ENCODE data around the gene ABHD14A.

The ABHD14A gene

DNA sequence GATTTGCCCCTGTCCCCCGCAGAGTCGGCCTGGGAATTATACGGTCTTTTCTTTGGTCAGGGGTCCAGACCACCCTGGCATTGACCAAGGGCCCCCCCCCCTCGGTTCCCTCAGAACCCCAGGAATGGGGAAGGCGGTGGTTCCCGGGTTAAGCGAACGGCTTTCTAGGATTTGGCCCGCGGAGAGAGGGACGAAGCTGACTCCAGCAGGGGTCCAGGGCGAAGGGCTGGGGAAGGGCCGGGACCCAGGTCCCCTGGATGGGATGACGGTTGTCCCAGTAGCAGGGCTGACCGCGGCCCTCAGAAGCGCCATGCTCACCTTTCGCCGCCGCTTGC lies 33.4 kb upstream of the ABHD14A start:
- TF ChIP-seq CTCF (conservative IDR thresholded peaks at IDR 0.05; ENCODE audit: control insufficient read depth, insufficient read depth, low read depth, low read length) = no peak
- no peak for DNase-seq (ENCODE audit: low read depth)
- peak overlapping the region; percentile 81 for H3K4me3 ChIP-seq (ENCODE audit: control insufficient read depth, low read depth, low read length)

GRCh38 chr3:51941798-51942602 lies 32.9 kb upstream of the ABHD14A start, which contains the start of the genes PARP3 and RRP9:
PARP3 (plus strand) TSS chr3:51942363; CDS start chr3:51943356, 993 bp downstream.
RRP9 (minus strand) TSS chr3:51941904; CDS start chr3:51941867, 37 bp downstream.
- peak; percentile 100 for DNase-seq (ENCODE audit: low read depth)
- peak within 1 kb of the TSS; percentile 81 for H3K4me3 ChIP-seq (ENCODE audit: control insufficient read depth, low read depth, low read length)
- peak; percentile 89 for TF ChIP-seq CTCF (conservative IDR thresholded peaks at IDR 0.05; ENCODE audit: control insufficient read depth, insufficient read depth, low read depth, low read length)

- H3K4me3 ChIP-seq (ENCODE audit: control insufficient read depth, low read depth, low read length) = peak overlapping the region; percentile 50
- TF ChIP-seq CTCF (conservative IDR thresholded peaks at IDR 0.05; ENCODE audit: control insufficient read depth, insufficient read depth, low read depth, low read length) = no peak
- peak; percentile 59 for DNase-seq (ENCODE audit: low read depth)
Observed at GRCh38 chr3:51942603-51943450, 32.0 kb upstream of the ABHD14A start.

DNA sequence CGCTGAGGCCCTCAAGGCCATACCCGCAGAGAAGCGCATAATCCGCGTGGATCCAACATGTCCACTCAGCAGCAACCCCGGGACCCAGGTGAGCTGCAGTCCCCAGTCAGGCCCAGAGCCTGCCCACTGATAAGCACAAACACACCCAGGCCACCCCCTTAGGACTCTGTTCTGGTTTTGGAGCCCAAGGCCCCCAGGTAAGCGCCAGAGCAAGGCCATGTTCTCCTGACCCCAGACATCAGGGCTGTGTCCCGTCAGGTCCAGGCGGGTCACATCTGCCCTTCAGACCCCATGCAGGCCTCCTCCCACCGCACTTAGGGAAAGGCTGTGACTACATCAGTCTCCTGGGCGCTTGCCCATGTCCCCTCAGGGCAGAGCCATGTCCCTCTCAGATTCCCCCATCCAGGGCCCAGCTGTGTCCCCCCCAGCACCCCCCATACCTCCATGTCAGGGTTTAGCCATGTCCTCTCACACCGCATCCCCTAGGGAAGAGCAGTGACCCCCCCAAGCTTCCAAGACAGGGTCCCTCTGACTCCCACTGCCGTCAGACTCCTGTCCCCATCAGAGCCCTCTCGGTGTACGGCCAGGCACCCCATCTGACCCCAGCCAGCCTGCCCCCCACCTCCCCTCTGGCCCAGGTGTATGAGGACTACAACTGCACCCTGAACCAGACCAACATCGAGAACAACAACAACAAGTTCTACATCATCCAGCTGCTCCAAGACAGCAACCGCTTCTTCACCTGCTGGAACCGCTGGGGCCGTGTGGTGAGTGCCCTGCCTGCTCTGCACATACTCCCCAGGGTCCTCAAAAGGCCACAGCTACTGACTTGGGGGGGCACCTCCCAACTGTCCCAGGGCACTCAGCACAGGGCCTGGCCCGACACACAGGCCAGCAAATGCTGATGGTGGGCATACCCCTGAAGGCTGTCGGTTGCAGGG lies 31.1 kb upstream of the ABHD14A start:
- DNase-seq (ENCODE audit: low read depth) = no peak
- H3K4me3 ChIP-seq (ENCODE audit: control insufficient read depth, low read depth, low read length) = no peak overlapping the region
- TF ChIP-seq CTCF (conservative IDR thresholded peaks at IDR 0.05; ENCODE audit: control insufficient read depth, insufficient read depth, low read depth, low read length) = no peak

GRCh38 chr3:51944451-51945021 lies 30.3 kb upstream of the ABHD14A start:
- H3K4me3 ChIP-seq (ENCODE audit: control insufficient read depth, low read depth, low read length) = no peak overlapping the region
- no peak for TF ChIP-seq CTCF (conservative IDR thresholded peaks at IDR 0.05; ENCODE audit: control insufficient read depth, insufficient read depth, low read depth, low read length)
- no peak for DNase-seq (ENCODE audit: low read depth)
